HepG2 (cell line): ENCODE measurements around the gene HSF2BP. TPM values are rescaled to one million over a fixed set of nuclear protein-coding genes. Genes with fewer than 3 reads are reported as not detected.

ENCODE experiments used
- ATF7-NPFF ChIP-seq: sonication (generic); formaldehyde crosslinking; IDR thresholded peaks from 2 replicates; pipeline ENCODE4 v1.8.1; 2023; ENCODE audit warnings: mild to moderate bottlenecking, low read depth, missing genetic modification reagents, moderate library complexity
- BATF2 ChIP-seq: sonication (generic); formaldehyde crosslinking; IDR thresholded peaks from 2 replicates; pipeline ENCODE4 v1.8.0; 2022; ENCODE audit warnings: mild to moderate bottlenecking, missing genetic modification reagents, moderate library complexity
- CEBPZ ChIP-seq: IDR thresholded peaks from 2 replicates; pipeline ENCODE4 v1.6.1; 2012; ENCODE audit warnings: low read length, improper control_type of control experiment
- HHEX ChIP-seq: IDR thresholded peaks from 2 replicates; pipeline ENCODE4 v1.6.1; 2016; ENCODE audit warnings: control low read depth
- KDM1A ChIP-seq: IDR thresholded peaks from 2 replicates; pipeline ENCODE4 v1.6.1; 2016; ENCODE audit warnings: missing compliant biosample characterization
- KLF11 ChIP-seq: IDR thresholded peaks from 2 replicates; pipeline ENCODE4 v1.6.1; 2016; ENCODE audit warnings: missing compliant biosample characterization
- MBNL3 ChIP-seq: fragments of 250-450 bp; sonication (Bioruptor Pico); conservative IDR thresholded peaks from 2 replicates; pipeline ENCODE4 v1.8.0; 2022; ENCODE audit warnings: mild to moderate bottlenecking, inconsistent platforms
- RARA ChIP-seq: IDR thresholded peaks from 2 replicates; pipeline ENCODE4 v1.6.1; 2016; ENCODE audit warnings: missing genetic modification reagents, missing compliant biosample characterization
- SALL2 ChIP-seq: sonication (generic); formaldehyde crosslinking; IDR thresholded peaks from 2 replicates; pipeline ENCODE4 v1.8.1; 2023; ENCODE audit warnings: mild to moderate bottlenecking, missing genetic modification reagents, inconsistent platforms
- TIGD3 ChIP-seq: sonication (generic); formaldehyde crosslinking; IDR thresholded peaks from 2 replicates; pipeline ENCODE4 v1.5.1; 2020; ENCODE audit warnings: mild to moderate bottlenecking, missing genetic modification reagents, borderline replicate concordance
- TSC22D2 ChIP-seq: sonication (generic); formaldehyde crosslinking; IDR thresholded peaks from 2 replicates; pipeline ENCODE4 v1.5.1; 2020; ENCODE audit warnings: missing genetic modification reagents, mild to moderate bottlenecking, borderline replicate concordance
- ZNF136 ChIP-seq: sonication (generic); formaldehyde crosslinking; IDR thresholded peaks from 2 replicates; pipeline ENCODE4 v1.8.1; 2022; ENCODE audit warnings: low read depth, mild to moderate bottlenecking, moderate library complexity, missing genetic modification reagents
- ZNF142 ChIP-seq: sonication (generic); formaldehyde crosslinking; IDR thresholded peaks from 2 replicates; pipeline ENCODE4 v1.4.0; 2020; ENCODE audit warnings: missing genetic modification reagents
- ZNF296 ChIP-seq: sonication (generic); formaldehyde crosslinking; conservative IDR thresholded peaks from 2 replicates; pipeline ENCODE4 v1.5.0; 2020; ENCODE audit warnings: mild to moderate bottlenecking, missing genetic modification reagents
- ZNF3 ChIP-seq: IDR thresholded peaks from 2 replicates; pipeline ENCODE4 v1.7.0; 2017; ENCODE audit warnings: inconsistent platforms
- ZNF33B ChIP-seq: sonication (generic); formaldehyde crosslinking; IDR thresholded peaks from 2 replicates; pipeline ENCODE4 v1.5.1; 2020; ENCODE audit warnings: mild to moderate bottlenecking, missing genetic modification reagents
- ZSCAN20 ChIP-seq: sonication (generic); formaldehyde crosslinking; IDR thresholded peaks from 2 replicates; pipeline ENCODE4 v1.4.0; 2020; ENCODE audit warnings: missing genetic modification reagents, mild to moderate bottlenecking, borderline replicate concordance
- polyA plus RNA-seq, 8 experiments: library from polyadenylated mRNA; depleted of rRNA in 3 of 8; stranded (reverse) in 7 of 8; unstranded in 1 of 8; fragments of >200 nt; fragmentation: Illumina TruSeq in 4 of 8; extraction: Trizol in 4 of 8; gene quantifications; 2 replicates each; pipeline versions ENCODE4 v1.2.1 to v1.2.3, GENCODE V29; 2011 to 2016; ENCODE audit warnings: low read depth in 4 of 8, missing spikeins in 1 of 8, mixed read lengths in 1 of 8; ENCODE audit not compliant: insufficient read depth in 1 of 8
- total RNA-seq, 5 experiments: library from RNA; depleted of rRNA; stranded (reverse); fragments of >200 nt; fragmentation: Illumina TruSeq; extraction: Trizol; gene quantifications; 2 replicates each; pipeline ENCODE4 v1.2.3, GENCODE V29; 2016; ENCODE audit warnings: low read depth in 1 of 5
- TF ChIP-seq, protein P1 (sequence below): IDR thresholded peaks from 2 replicates; pipeline ENCODE4 v1.6.1; 2016

HSF2BP gene
- total and polyA plus RNA-seq, 2 of the 13 experiments (the other 11 are each of a cell fraction or from before 2014, with no cell fraction given), result 0.67 to 2.2 TPM

DNA sequence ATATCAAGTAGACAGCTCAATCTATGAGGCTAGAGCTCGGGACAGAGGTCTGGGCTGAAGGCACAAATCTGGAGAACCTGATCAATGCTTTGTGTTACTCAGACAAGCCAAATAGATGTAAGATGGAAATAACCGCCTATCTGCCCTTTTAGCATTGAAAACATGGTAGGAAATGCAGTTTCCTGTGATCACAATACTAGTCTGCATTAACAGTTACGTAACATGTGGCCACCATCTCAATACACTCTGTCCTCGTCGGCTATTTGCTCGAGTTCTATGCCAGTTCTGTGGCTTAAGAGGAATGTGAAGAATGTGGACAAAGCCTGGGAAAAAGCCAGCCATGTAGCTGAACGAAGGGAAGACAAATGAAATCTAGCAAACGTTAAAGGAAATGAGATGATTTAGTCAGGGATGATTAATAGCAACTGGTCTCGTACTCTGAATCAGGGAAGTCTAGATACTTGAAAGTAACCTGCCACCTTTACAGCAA, 73.3 kb downstream of the HSF2BP start (continued):
- TF ChIP-seq ZNF142, result no peak
- no peak for TF ChIP-seq KDM1A (CRISPR knock-in tag)
- no peak for TF ChIP-seq MBNL3 (CRISPR knock-in tag)
- no peak for TF ChIP-seq ZNF33B (CRISPR knock-in tag)
- TF ChIP-seq ZNF3 (CRISPR knock-in tag), result no peak; the same call in 1 of the 2 replicates
- TF ChIP-seq TIGD3, result no peak
- TF ChIP-seq RARA (CRISPR knock-in tag), result peak; percentile 90
- TF ChIP-seq HHEX (CRISPR knock-in tag), result no peak
- no peak for TF ChIP-seq ZNF296
- TF ChIP-seq BATF2, result no peak
- TF ChIP-seq TSC22D2 (CRISPR knock-in tag), result no peak
- no peak for TF ChIP-seq ZNF136 (CRISPR knock-in tag)
- no peak for TF ChIP-seq SALL2 (CRISPR knock-in tag)
- TF ChIP-seq ZSCAN20 (CRISPR knock-in tag), result no peak
- TF ChIP-seq CEBPZ, result no peak
- TF ChIP-seq KLF11 (CRISPR knock-in tag), result no peak
- TF ChIP-seq, protein P1, sequence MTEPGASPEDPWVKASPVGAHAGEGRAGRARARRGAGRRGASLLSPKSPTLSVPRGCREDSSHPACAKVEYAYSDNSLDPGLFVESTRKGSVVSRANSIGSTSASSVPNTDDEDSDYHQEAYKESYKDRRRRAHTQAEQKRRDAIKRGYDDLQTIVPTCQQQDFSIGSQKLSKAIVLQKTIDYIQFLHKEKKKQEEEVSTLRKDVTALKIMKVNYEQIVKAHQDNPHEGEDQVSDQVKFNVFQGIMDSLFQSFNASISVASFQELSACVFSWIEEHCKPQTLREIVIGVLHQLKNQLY, result peak; percentile 46; the same call in 1 of the 2 replicates
- TF ChIP-seq ATF7-NPFF, result no peak
